NCI-H1105 (cell line): ENCODE data around the gene PHF2.

ENCODE experiments used
- DNase-seq: peaks from one replicate; lab custom pipeline; 2025; lab: John Stamatoyannopoulos, UW

PHF2 gene

GRCh38 chr9:93701494-93702218 lies 125.3 kb downstream of the PHF2 start:
- no peak for DNase-seq

- no peak for DNase-seq
Observed at GRCh38 chr9:93702261-93702660, 125.9 kb downstream of the PHF2 start.

- DNase-seq = no peak
Observed at GRCh38 chr9:93708289-93708986, 132.1 kb downstream of the PHF2 start.

GRCh38 chr9:93708987-93709302 lies 132.6 kb downstream of the PHF2 start:
- no peak for DNase-seq

GRCh38 chr9:93709600-93710369 lies 133.4 kb downstream of the PHF2 start:
- no peak for DNase-seq

- DNase-seq = no peak
Observed at GRCh38 chr9:93710370-93710723, 134.0 kb downstream of the PHF2 start.

- no peak for DNase-seq
Observed at GRCh38 chr9:93711002-93711401, 134.6 kb downstream of the PHF2 start.

- no peak for DNase-seq
Observed at GRCh38 chr9:93712896-93713295, 136.5 kb downstream of the PHF2 start.

GRCh38 chr9:93713716-93714115 lies 137.3 kb downstream of the PHF2 start:
- DNase-seq = no peak

- DNase-seq = no peak
Observed at GRCh38 chr9:93721417-93721965, 145.1 kb downstream of the PHF2 start.

GRCh38 chr9:93724852-93725251 lies 148.5 kb downstream of the PHF2 start:
- DNase-seq = no peak

- DNase-seq = no peak
Observed at GRCh38 chr9:93725382-93725781, 149.0 kb downstream of the PHF2 start.

- DNase-seq = no peak
Observed at GRCh38 chr9:93726147-93726546, 149.8 kb downstream of the PHF2 start.
